SK-N-SH treated with all-trans-retinoic acid at 6 μM for 48 hours (cell line): Measurements from ENCODE around the gene PWWP2A.

Experiments used
- ATAC-seq: fragments of 200-7000 bp; cut with Tn5 transposase; 3 replicates; pipeline ENCODE4 v1.9.1; 2020; ENCODE audit warnings: mild to moderate bottlenecking, moderate library complexity
- ARNTL ChIP-seq: fragments of 450-650 bp; formaldehyde crosslinking; IDR thresholded peaks from 2 replicates; pipeline ENCODE4 v1.5.0; 2020; ENCODE audit warnings: low read depth, mild to moderate bottlenecking, moderate library complexity, borderline replicate concordance
- BACH2 ChIP-seq: fragments of 250-450 bp; sonication (Bioruptor Pico); IDR thresholded peaks from 2 replicates; pipeline ENCODE4 v1.9.0; 2021; ENCODE audit warnings: mild to moderate bottlenecking, borderline replicate concordance
- CSDC2 ChIP-seq: fragments of 250-450 bp; sonication (Bioruptor Pico); IDR thresholded peaks from 2 replicates; pipeline ENCODE4 v1.5.0; 2020; ENCODE audit warnings: mild to moderate bottlenecking, moderate library complexity
- ESRRG ChIP-seq: fragments of 250-450 bp; sonication (Bioruptor Pico); IDR thresholded peaks from 2 replicates; pipeline ENCODE4 v1.6.1; 2021; ENCODE audit warnings: mild to moderate bottlenecking
- GLIS3 ChIP-seq: fragments of 250-450 bp; sonication (Bioruptor Pico); IDR thresholded peaks from 2 replicates; pipeline ENCODE4 v1.5.0; 2020; ENCODE audit warnings: mild to moderate bottlenecking, moderate library complexity
- ISL1 ChIP-seq: fragments of 250-450 bp; sonication (Bioruptor Pico); IDR thresholded peaks from 2 replicates; pipeline ENCODE4 v2.1.2; 2022; ENCODE audit warnings: mild to moderate bottlenecking, moderate library complexity
- OSR1 ChIP-seq: fragments of 250-450 bp; sonication (Bioruptor Pico); IDR thresholded peaks from 2 replicates; pipeline ENCODE4 v1.8.0; 2022; ENCODE audit warnings: moderate library complexity, mild to moderate bottlenecking, inconsistent platforms
- PATZ1 ChIP-seq: fragments of 250-450 bp; sonication (Bioruptor Pico); IDR thresholded peaks from 2 replicates; pipeline ENCODE4 v1.8.0; 2020; ENCODE audit warnings: mild to moderate bottlenecking, moderate library complexity, borderline replicate concordance
- POU6F1 ChIP-seq: fragments of 250-450 bp; sonication (Bioruptor Pico); IDR thresholded peaks from 2 replicates; pipeline ENCODE4 v1.8.0; 2021; ENCODE audit warnings: low read depth, mild to moderate bottlenecking, moderate library complexity, borderline replicate concordance
- PPARA ChIP-seq: fragments of 250-450 bp; sonication (Bioruptor Pico); IDR thresholded peaks from 2 replicates; pipeline ENCODE4 v1.5.0; 2020; ENCODE audit warnings: mild to moderate bottlenecking, borderline replicate concordance
- RARB ChIP-seq: fragments of 250-450 bp; sonication (Bioruptor Pico); IDR thresholded peaks from 2 replicates; pipeline ENCODE4 v1.8.0; 2021; ENCODE audit warnings: mild to moderate bottlenecking, moderate library complexity
- SNAI2 ChIP-seq: fragments of 250-450 bp; sonication (Bioruptor Pico); IDR thresholded peaks from 2 replicates; pipeline ENCODE4 v1.5.0; 2020; ENCODE audit warnings: mild to moderate bottlenecking, moderate library complexity
- TCF4 ChIP-seq: fragments of 250-450 bp; sonication (Bioruptor Pico); IDR thresholded peaks from 2 replicates; pipeline ENCODE4 v1.8.0; 2021; ENCODE audit warnings: mild to moderate bottlenecking, moderate library complexity, borderline replicate concordance
- TOX ChIP-seq: fragments of 250-450 bp; sonication (Bioruptor Pico); IDR thresholded peaks from 2 replicates; pipeline ENCODE4 v1.8.0; 2021; ENCODE audit warnings: mild to moderate bottlenecking, moderate library complexity, borderline replicate concordance
- ZC3H10 ChIP-seq: fragments of 250-450 bp; sonication (Bioruptor Pico); IDR thresholded peaks from 2 replicates; pipeline ENCODE4 v1.5.1; 2021; ENCODE audit warnings: mild to moderate bottlenecking, moderate library complexity
- ZFP3 ChIP-seq: fragments of 250-450 bp; sonication (Bioruptor Pico); IDR thresholded peaks from 2 replicates; pipeline ENCODE4 v1.5.0; 2020; ENCODE audit warnings: mild to moderate bottlenecking, moderate library complexity
- ZFP30 ChIP-seq: fragments of 450-650 bp; formaldehyde crosslinking; IDR thresholded peaks from 2 replicates; pipeline ENCODE4 v1.5.0; 2022; ENCODE audit warnings: mild to moderate bottlenecking, moderate library complexity
- ZNF565 ChIP-seq: fragments of 450-650 bp; formaldehyde crosslinking; conservative IDR thresholded peaks from 2 replicates; pipeline ENCODE4 v1.5.0; 2020; ENCODE audit warnings: low read depth, mild to moderate bottlenecking, moderate library complexity
- ZNF70 ChIP-seq: fragments of 450-650 bp; formaldehyde crosslinking; IDR thresholded peaks from 2 replicates; pipeline ENCODE4 v1.5.0; 2020; ENCODE audit warnings: mild to moderate bottlenecking, moderate library complexity
- ZNF8 ChIP-seq: fragments of 450-650 bp; formaldehyde crosslinking; IDR thresholded peaks from 2 replicates; pipeline ENCODE4 v1.5.0; 2020; ENCODE audit warnings: mild to moderate bottlenecking, moderate library complexity
- TF ChIP-seq, protein P1 (sequence below): fragments of 250-450 bp; sonication (Bioruptor Pico); IDR thresholded peaks from 2 replicates; pipeline ENCODE4 v1.5.0; 2020; ENCODE audit warnings: mild to moderate bottlenecking, moderate library complexity
- TF ChIP-seq, protein P2 (sequence below): fragments of 250-450 bp; sonication (Bioruptor Pico); IDR thresholded peaks from 2 replicates; pipeline ENCODE4 v1.5.1; 2021; ENCODE audit warnings: mild to moderate bottlenecking, moderate library complexity
- TF ChIP-seq, protein P3 (sequence below): fragments of 250-450 bp; sonication (Bioruptor Pico); IDR thresholded peaks from 2 replicates; pipeline ENCODE4 v1.5.1; 2020; ENCODE audit warnings: low read depth, mild to moderate bottlenecking, moderate library complexity

The PWWP2A gene

GRCh38 chr5:160108124-160108523, 11.1 kb downstream of the PWWP2A start:
- TF ChIP-seq BACH2 (CRISPR knock-in tag) (no peak), GLIS3 (CRISPR knock-in tag) (no peak), ZNF70 (CRISPR knock-in tag) (no peak), POU6F1 (CRISPR knock-in tag) (no peak), ESRRG (CRISPR knock-in tag) (no peak), SNAI2 (no peak), CSDC2 (CRISPR knock-in tag) (no peak), ZFP3 (no peak), OSR1 (no peak), PPARA (CRISPR knock-in tag) (no peak), ARNTL (CRISPR knock-in tag) (no peak), ZNF565 (no peak), ZNF8 (CRISPR knock-in tag) (no peak), RARB (CRISPR knock-in tag) (no peak), ZC3H10 (CRISPR knock-in tag) (no peak), TCF4 (CRISPR knock-in tag) (no peak)
- TF ChIP-seq, protein P1, sequence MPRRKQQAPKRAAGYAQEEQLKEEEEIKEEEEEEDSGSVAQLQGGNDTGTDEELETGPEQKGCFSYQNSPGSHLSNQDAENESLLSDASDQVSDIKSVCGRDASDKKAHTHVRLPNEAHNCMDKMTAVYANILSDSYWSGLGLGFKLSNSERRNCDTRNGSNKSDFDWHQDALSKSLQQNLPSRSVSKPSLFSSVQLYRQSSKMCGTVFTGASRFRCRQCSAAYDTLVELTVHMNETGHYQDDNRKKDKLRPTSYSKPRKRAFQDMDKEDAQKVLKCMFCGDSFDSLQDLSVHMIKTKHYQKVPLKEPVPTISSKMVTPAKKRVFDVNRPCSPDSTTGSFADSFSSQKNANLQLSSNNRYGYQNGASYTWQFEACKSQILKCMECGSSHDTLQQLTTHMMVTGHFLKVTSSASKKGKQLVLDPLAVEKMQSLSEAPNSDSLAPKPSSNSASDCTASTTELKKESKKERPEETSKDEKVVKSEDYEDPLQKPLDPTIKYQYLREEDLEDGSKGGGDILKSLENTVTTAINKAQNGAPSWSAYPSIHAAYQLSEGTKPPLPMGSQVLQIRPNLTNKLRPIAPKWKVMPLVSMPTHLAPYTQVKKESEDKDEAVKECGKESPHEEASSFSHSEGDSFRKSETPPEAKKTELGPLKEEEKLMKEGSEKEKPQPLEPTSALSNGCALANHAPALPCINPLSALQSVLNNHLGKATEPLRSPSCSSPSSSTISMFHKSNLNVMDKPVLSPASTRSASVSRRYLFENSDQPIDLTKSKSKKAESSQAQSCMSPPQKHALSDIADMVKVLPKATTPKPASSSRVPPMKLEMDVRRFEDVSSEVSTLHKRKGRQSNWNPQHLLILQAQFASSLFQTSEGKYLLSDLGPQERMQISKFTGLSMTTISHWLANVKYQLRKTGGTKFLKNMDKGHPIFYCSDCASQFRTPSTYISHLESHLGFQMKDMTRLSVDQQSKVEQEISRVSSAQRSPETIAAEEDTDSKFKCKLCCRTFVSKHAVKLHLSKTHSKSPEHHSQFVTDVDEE (CRISPR knock-in tag) = no peak
- TF ChIP-seq, protein P2, sequence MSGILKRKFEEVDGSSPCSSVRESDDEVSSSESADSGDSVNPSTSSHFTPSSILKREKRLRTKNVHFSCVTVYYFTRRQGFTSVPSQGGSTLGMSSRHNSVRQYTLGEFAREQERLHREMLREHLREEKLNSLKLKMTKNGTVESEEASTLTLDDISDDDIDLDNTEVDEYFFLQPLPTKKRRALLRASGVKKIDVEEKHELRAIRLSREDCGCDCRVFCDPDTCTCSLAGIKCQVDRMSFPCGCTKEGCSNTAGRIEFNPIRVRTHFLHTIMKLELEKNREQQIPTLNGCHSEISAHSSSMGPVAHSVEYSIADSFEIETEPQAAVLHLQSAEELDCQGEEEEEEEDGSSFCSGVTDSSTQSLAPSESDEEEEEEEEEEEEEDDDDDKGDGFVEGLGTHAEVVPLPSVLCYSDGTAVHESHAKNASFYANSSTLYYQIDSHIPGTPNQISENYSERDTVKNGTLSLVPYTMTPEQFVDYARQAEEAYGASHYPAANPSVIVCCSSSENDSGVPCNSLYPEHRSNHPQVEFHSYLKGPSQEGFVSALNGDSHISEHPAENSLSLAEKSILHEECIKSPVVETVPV (CRISPR knock-in tag) = no peak
- TF ChIP-seq, all 23 proteins: peak for 0
- no peak for ATAC-seq

DNA sequence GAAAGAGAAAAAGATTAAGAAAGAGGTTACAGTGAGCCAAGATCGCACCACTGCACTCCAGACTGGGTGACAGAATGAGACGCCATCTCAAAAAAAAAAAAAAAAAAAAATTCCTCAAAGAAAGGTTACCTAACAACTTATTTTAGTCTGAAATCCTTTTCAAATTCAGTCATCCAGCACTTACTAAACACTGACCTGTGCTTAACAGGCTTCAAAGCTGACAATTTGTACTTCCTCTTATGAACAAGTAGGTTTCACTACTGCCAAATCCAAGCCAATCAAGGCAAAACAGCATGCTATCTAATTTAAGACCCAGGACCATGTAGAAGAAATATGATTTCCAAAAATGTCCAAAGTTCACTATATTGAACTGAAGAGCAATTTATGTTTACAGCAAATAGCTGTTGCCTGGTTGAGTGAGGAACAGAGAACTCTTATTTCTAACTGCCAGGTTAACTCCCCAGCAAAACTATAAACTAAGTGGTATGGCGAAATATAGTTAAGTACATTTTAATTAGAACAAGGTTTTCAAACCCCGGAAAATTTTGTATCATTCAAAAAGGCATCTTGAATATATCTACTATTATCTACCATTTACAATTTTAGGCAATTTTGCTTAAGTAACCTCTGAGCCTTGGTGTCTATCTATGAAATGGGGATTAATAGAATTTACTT, 13.4 kb downstream of the PWWP2A start:
- TF ChIP-seq, protein P3, sequence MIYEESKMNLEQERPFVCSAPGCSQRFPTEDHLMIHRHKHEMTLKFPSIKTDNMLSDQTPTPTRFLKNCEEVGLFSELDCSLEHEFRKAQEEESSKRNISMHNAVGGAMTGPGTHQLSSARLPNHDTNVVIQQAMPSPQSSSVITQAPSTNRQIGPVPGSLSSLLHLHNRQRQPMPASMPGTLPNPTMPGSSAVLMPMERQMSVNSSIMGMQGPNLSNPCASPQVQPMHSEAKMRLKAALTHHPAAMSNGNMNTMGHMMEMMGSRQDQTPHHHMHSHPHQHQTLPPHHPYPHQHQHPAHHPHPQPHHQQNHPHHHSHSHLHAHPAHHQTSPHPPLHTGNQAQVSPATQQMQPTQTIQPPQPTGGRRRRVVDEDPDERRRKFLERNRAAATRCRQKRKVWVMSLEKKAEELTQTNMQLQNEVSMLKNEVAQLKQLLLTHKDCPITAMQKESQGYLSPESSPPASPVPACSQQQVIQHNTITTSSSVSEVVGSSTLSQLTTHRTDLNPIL (CRISPR knock-in tag) = no peak
- TF ChIP-seq ZFP30 (no peak), ZNF70 (CRISPR knock-in tag) (no peak), SNAI2 (no peak), ZFP3 (no peak), PPARA (CRISPR knock-in tag) (no peak)
- TF ChIP-seq, all 23 proteins: peak for 0
- no peak for ATAC-seq

DNA sequence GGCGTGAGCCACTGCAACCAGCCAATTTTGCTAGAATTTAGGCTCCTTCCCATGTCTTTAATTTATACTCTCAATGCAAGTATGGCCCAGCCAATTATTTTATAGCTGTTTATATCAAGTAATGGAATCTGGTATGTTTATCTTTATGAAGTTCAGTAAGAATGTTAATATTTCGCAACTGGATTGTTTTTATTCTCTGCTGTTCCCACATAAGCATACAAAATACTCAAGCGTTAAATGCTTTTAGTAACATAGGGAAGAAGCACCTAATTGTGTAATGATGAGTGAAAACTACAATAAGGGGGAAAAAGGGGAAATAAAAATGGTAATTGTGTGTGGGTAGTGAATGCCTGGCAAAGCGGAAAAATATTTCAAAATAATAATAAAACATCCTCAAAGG, 21.3 kb downstream of the PWWP2A start:
- ATAC-seq = no peak
- TF ChIP-seq PATZ1 (CRISPR knock-in tag) (no peak), TCF4 (CRISPR knock-in tag) (no peak), ZFP3 (no peak), RARB (CRISPR knock-in tag) (no peak), POU6F1 (CRISPR knock-in tag) (no peak), ZC3H10 (CRISPR knock-in tag) (no peak), ARNTL (CRISPR knock-in tag) (no peak), OSR1 (no peak), TOX (CRISPR knock-in tag) (no peak), ISL1 (no peak), SNAI2 (no peak), BACH2 (CRISPR knock-in tag) (no peak)
- TF ChIP-seq, protein P1 (CRISPR knock-in tag) = no peak
